Loucy (cell line): ENCODE measurements around the gene ERCC3.

Experiments used
- EZH2phosphoT487 ChIP-seq: fragments of 200-600 bp; IDR thresholded peaks from 2 replicates; pipeline ENCODE4 v1.6.1; 2018; ENCODE audit warnings: antibody characterized with exemption, mild to moderate bottlenecking, moderate library complexity, borderline replicate concordance
- TF ChIP-seq, protein P1 (sequence below): fragments of 200-600 bp; sonication (generic); conservative IDR thresholded peaks from 2 replicates; pipeline ENCODE4 v1.5.1; 2014; ENCODE audit warnings: mild to moderate bottlenecking, antibody characterized with exemption, low read length

DNA sequence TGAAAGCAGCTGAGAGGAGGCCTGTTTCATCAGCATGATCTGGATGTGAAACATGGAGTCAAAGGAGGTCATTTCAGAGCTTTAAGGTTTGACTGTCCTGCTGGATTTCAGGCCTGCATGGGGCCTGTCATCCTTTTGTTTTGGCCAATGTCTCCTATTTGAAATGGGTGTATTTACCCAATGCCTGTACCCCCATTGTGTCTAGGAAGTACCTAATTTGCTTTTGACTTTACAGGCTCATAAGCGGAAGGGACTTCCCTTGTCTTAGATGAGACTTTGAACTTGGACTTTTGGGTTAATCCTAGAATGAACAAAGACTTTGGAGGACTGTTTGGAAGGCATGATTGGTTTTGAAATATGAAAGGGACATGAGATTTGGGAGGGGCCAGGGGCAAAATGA, 54.5 kb downstream of the ERCC3 start:
- TF ChIP-seq, protein P1, sequence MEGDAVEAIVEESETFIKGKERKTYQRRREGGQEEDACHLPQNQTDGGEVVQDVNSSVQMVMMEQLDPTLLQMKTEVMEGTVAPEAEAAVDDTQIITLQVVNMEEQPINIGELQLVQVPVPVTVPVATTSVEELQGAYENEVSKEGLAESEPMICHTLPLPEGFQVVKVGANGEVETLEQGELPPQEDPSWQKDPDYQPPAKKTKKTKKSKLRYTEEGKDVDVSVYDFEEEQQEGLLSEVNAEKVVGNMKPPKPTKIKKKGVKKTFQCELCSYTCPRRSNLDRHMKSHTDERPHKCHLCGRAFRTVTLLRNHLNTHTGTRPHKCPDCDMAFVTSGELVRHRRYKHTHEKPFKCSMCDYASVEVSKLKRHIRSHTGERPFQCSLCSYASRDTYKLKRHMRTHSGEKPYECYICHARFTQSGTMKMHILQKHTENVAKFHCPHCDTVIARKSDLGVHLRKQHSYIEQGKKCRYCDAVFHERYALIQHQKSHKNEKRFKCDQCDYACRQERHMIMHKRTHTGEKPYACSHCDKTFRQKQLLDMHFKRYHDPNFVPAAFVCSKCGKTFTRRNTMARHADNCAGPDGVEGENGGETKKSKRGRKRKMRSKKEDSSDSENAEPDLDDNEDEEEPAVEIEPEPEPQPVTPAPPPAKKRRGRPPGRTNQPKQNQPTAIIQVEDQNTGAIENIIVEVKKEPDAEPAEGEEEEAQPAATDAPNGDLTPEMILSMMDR, result no peak
- TF ChIP-seq EZH2phosphoT487, result no peak
